Stomach smooth muscle (tissue), 2 donors: ENCODE results near the gene KIAA1671.
A peak's percentile ranks its signal among the peaks of the same experiment; 100 is the strongest.

Experiments
- H3K27ac ChIP-seq: one replicate; pipeline ENCODE4 v1.7.0; 2013; ENCODE audit warnings: mild to moderate bottlenecking, low read length, inconsistent platforms
- H3K27me3 ChIP-seq, 2 donors: one replicate each; pipeline ENCODE4 v1.7.0; 2013; ENCODE audit warnings: low read length in 2 of 2; ENCODE audit not compliant: insufficient read depth in 2 of 2, control insufficient read depth in 1 of 2
- H3K36me3 ChIP-seq, 2 donors: one replicate each; pipeline ENCODE4 v1.7.0; 2013; ENCODE audit warnings: low read length in 2 of 2; ENCODE audit not compliant: control insufficient read depth in 2 of 2, insufficient read depth in 2 of 2
- H3K4me1 ChIP-seq: one replicate; pipeline ENCODE4 v1.7.0; 2013; ENCODE audit warnings: low read length; ENCODE audit not compliant: control insufficient read depth, insufficient read depth
- H3K4me3 ChIP-seq, 2 donors: one replicate each; pipeline ENCODE4 v1.7.0; 2013; ENCODE audit warnings: low read length in 2 of 2
- H3K9ac ChIP-seq, 2 donors: one replicate each; pipeline ENCODE4 v1.7.0; 2013; ENCODE audit warnings: low read length in 2 of 2, mild to moderate bottlenecking in 1 of 2
- H3K9me3 ChIP-seq, 2 donors: one replicate each; pipeline ENCODE4 v1.7.0; 2013; ENCODE audit warnings: low read length in 2 of 2; ENCODE audit not compliant: control insufficient read depth in 2 of 2
- donor health status: healthy.
- donor health status: Pancreatic carcinoma.

Gene KIAA1671

GRCh38 chr22:24969560-24970301 is 17.2 kb downstream of the KIAA1671 start:
- Histone ChIP-seq H3K27ac (no peak overlapping the region), H3K9me3 (no peaks in the 10 kb centered on the region), H3K27me3 (no peaks in the 10 kb centered on the region), H3K9ac (no peak overlapping the region), H3K4me3 (no peak overlapping the region), H3K36me3 (no peaks in the 10 kb centered on the region), H3K4me1 (peaks cover 10% of the 10 kb centered on the region)

GRCh38 chr22:24972369-24972768 is 19.9 kb downstream of the KIAA1671 start:
- Histone ChIP-seq H3K36me3 (no peaks in the 10 kb centered on the region), H3K9me3 (no peaks in the 10 kb centered on the region), H3K27ac (no peak overlapping the region), H3K9ac (no peak overlapping the region), H3K4me1 (peaks cover 20% of the 10 kb centered on the region), H3K27me3 (no peaks in the 10 kb centered on the region), H3K4me3 (no peak overlapping the region)

GRCh38 chr22:24973872-24974271 is 21.4 kb downstream of the KIAA1671 start:
- H3K9me3 ChIP-seq, result no peaks in the 10 kb centered on the region
- H3K4me1 ChIP-seq, result peaks cover 26% of the 10 kb centered on the region
- H3K27me3 ChIP-seq, result no peaks in the 10 kb centered on the region
- H3K9ac ChIP-seq, result no peak overlapping the region
- no peak overlapping the region for H3K4me3 ChIP-seq
- no peak overlapping the region for H3K27ac ChIP-seq
- H3K36me3 ChIP-seq, result no peaks in the 10 kb centered on the region

GRCh38 chr22:24975125-24975640 is 22.7 kb downstream of the KIAA1671 start:
- Histone ChIP-seq H3K36me3 (no peaks in the 10 kb centered on the region), H3K9me3 (no peaks in the 10 kb centered on the region), H3K9ac (no peak overlapping the region), H3K27ac (no peak overlapping the region), H3K27me3 (no peaks in the 10 kb centered on the region), H3K4me1 (peaks cover 23% of the 10 kb centered on the region), H3K4me3 (no peak overlapping the region)

- H3K4me1 ChIP-seq, result peaks cover 23% of the 10 kb centered on the region
- H3K36me3 ChIP-seq, result no peaks in the 10 kb centered on the region
- H3K9me3 ChIP-seq, result no peaks in the 10 kb centered on the region
- H3K9ac ChIP-seq, result no peak overlapping the region
- H3K27me3 ChIP-seq, result no peaks in the 10 kb centered on the region
- H3K27ac ChIP-seq, result peak overlapping the region; percentile 11
- peak overlapping the region in 1 of 2 donors; percentile 8 for H3K4me3 ChIP-seq
Observed at GRCh38 chr22:24975813-24976341, 23.4 kb downstream of the KIAA1671 start.

- H3K4me3 ChIP-seq, result no peak overlapping the region
- H3K27me3 ChIP-seq, result no peaks in the 10 kb centered on the region
- H3K4me1 ChIP-seq, result peaks cover 23% of the 10 kb centered on the region
- no peaks in the 10 kb centered on the region for H3K9me3 ChIP-seq
- no peaks in the 10 kb centered on the region for H3K36me3 ChIP-seq
- no peak overlapping the region for H3K9ac ChIP-seq
- peak overlapping the region; percentile 11 for H3K27ac ChIP-seq
Observed at GRCh38 chr22:24976442-24977218, 24.1 kb downstream of the KIAA1671 start.

GRCh38 chr22:24977370-24978221 is 25.1 kb downstream of the KIAA1671 start:
- Histone ChIP-seq H3K36me3 (no peaks in the 10 kb centered on the region), H3K4me3 (no peak overlapping the region), H3K27ac (peak overlapping the region; percentile 46), H3K9ac (peak overlapping the region in 1 of 2 donors; percentile 36), H3K27me3 (no peaks in the 10 kb centered on the region), H3K9me3 (no peaks in the 10 kb centered on the region), H3K4me1 (peaks cover 23% of the 10 kb centered on the region)

- H3K4me1 ChIP-seq, result peaks cover 23% of the 10 kb centered on the region
Observed at GRCh38 chr22:24978308-24978707, 25.8 kb downstream of the KIAA1671 start.

GRCh38 chr22:24981066-24981465 is 28.6 kb downstream of the KIAA1671 start:
- peaks cover 19% of the 10 kb centered on the region for H3K4me1 ChIP-seq
- no peaks in the 10 kb centered on the region for H3K9me3 ChIP-seq
- no peak overlapping the region for H3K4me3 ChIP-seq
- no peak overlapping the region for H3K9ac ChIP-seq
- H3K27ac ChIP-seq, result no peak overlapping the region
- H3K27me3 ChIP-seq, result no peaks in the 10 kb centered on the region
- no peaks in the 10 kb centered on the region for H3K36me3 ChIP-seq

More at GRCh38 chr22:24978308-24978707, 25.8 kb downstream of the KIAA1671 start:
- H3K4me3 ChIP-seq, result no peak overlapping the region
- no peaks in the 10 kb centered on the region for H3K36me3 ChIP-seq
- no peaks in the 10 kb centered on the region for H3K27me3 ChIP-seq
- H3K9me3 ChIP-seq, result no peaks in the 10 kb centered on the region
- no peak overlapping the region for H3K9ac ChIP-seq
- H3K27ac ChIP-seq, result peak overlapping the region; percentile 46

GRCh38 chr22:24981656-24982055 is 29.1 kb downstream of the KIAA1671 start:
- Histone ChIP-seq H3K4me1 (peaks cover 13% of the 10 kb centered on the region), H3K27ac (no peak overlapping the region)

More at GRCh38 chr22:24981656-24982055, 29.1 kb downstream of the KIAA1671 start:
- Histone ChIP-seq H3K9me3 (no peaks in the 10 kb centered on the region), H3K4me3 (no peak overlapping the region), H3K27me3 (no peaks in the 10 kb centered on the region), H3K36me3 (no peaks in the 10 kb centered on the region), H3K9ac (no peak overlapping the region)
